ENCODE data around the gene ESPNL.

ESPNL gene

DNA sequence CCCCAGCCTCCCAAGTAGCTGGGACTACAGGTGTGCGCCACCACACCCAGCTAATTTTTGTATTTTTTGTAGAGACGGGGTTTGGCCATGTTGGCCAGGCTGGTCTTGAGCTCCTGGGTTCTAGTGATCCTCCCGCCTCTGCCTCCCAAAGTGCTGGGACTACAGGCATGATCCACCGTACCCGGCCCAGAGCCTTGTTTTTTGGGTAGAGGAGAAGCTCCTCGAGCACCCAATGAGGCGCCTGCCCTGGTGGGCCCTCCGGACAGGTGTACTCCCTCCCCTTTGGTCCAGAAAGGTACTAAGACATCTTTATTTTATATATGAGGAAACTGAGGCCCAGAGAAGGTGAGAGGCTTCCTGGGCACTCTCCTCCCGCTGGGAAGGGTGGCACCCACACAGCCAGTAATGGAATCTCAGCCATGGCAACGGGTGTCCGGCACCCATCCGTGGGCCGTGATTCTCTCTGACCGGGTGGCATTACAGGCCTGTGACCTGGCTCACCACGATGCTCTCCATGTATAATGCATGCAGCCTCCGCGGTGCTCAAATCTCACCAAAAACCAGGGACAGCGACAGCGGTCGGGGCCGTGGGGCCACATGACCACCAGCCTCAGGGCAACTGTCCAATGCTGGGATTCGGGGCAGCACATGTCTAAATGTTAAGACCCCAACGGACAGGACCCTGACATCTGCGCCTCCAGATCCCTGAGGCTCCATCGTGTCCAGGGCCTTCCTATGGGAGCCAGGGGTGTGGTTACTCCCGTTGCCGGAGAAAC is 21.6 kb downstream of the ESPNL start:
- no peaks in the 10 kb centered on the region for H3K4me1 ChIP-seq
- no peaks in the 10 kb centered on the region for H3K9me3 ChIP-seq
- H3K36me3 ChIP-seq: no peaks in the 10 kb centered on the region
- H3K4me3 ChIP-seq: no peak overlapping the region
- peaks cover 0 to 23% of the 10 kb centered on the region in 2 donors for H3K27me3 ChIP-seq
- H3K27ac ChIP-seq: no peak overlapping the region
- DNase-seq: no peak
- TF ChIP-seq, protein P1, sequence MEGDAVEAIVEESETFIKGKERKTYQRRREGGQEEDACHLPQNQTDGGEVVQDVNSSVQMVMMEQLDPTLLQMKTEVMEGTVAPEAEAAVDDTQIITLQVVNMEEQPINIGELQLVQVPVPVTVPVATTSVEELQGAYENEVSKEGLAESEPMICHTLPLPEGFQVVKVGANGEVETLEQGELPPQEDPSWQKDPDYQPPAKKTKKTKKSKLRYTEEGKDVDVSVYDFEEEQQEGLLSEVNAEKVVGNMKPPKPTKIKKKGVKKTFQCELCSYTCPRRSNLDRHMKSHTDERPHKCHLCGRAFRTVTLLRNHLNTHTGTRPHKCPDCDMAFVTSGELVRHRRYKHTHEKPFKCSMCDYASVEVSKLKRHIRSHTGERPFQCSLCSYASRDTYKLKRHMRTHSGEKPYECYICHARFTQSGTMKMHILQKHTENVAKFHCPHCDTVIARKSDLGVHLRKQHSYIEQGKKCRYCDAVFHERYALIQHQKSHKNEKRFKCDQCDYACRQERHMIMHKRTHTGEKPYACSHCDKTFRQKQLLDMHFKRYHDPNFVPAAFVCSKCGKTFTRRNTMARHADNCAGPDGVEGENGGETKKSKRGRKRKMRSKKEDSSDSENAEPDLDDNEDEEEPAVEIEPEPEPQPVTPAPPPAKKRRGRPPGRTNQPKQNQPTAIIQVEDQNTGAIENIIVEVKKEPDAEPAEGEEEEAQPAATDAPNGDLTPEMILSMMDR (IDR thresholded peaks at IDR 0.05): no peak
- intact Hi-C loops (cut with DNase I; ENCODE audit: low total_unique reads): no loop called here

DNA sequence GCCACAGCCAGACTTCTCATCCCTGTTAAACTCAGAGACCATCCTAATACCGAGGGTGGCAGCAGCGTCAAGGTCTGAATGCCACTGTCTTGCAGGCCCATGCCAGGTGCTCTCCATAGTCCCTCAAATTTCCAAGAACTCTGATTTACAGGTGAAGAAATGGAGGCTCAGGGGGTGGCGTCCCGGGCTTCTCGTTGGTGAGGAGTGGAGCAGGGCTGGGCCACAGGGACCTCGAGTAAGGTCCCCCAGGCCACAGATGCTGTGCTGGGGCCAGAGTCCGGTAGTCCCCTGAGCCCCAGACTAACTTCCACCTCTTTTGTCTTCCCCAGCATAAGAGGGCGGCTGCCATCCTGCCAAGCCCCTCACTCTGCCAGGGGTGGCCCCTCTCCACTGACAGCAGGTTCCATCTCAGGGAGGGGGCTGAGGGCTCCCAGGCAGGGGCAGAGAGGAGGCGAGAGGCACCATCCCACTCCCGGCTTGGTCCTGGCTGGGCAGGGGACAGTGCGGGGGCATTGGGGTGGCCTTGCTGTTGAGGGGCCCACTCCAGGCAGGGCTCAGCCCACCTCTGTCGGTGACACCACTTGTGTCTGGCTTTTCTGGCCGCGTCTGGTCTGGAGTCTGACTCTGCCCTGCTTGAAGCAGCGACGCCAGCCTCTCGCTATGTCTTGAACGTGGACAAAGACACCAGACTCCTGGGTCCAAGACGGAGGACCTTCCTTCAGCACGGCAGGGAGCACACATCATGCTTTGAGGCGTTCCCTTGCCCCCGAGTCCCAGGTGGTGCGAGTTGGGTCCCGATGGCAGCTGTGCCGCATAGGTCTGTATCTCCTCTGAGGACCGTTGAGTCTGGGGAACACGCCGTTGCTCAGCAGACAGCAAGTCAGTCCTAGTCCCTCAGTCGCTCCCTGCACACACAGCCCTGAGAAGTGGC is 22.4 kb downstream of the ESPNL start:
- intact Hi-C loops (cut with DNase I; ENCODE audit: low total_unique reads): no loop called here
- no peak for DNase-seq
- Histone ChIP-seq H3K27ac (no peak overlapping the region), H3K9me3 (no peaks in the 10 kb centered on the region), H3K27me3 (peaks cover 0 to 15% of the 10 kb centered on the region in 2 donors), H3K4me3 (no peak overlapping the region), H3K36me3 (no peaks in the 10 kb centered on the region), H3K4me1 (peaks cover 0 to 6% (median 6%) of the 10 kb centered on the region in 4 donors)
- TF ChIP-seq, protein P1 (IDR thresholded peaks at IDR 0.05): no peak

DNA sequence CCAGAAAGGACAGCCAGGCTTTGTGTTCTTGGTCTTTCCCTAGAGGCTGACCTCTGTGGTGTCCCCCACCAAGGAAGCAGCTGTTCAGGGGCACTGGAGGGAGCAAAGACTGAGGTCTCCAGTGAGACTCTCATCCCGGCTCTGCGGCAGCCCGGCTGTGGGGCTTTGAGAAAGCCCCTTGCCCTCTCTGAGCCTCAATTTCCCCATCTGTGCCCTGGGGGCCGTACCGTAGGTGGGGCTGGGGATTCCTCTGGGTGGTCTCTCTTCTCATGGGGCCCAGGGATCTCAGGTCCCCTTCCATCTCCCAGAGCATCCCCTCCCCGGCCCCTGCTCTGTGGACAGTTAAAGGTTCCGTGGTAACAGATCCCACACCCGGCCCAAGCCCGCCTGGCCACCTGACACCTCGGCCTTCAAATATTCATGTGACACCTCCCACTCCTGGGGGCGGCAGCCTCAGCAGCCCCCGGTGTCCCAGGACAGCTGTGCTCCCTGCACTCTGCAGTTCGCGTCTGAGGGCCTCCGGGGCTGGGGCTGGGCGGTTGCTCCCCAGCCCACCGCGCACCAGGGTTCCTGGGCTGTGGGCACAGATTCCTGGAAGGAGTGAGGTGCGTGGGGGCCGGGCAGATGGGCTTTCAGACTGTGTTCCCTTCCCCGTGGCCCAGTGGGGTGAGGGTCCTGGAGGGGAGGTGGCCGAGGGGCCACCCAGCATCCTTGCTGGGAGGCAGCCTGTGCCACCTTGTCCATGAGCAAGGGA is 23.3 kb downstream of the ESPNL start:
- intact Hi-C loops (cut with DNase I; ENCODE audit: low total_unique reads): no loop called here
- no peaks in the 10 kb centered on the region for H3K9me3 ChIP-seq
- TF ChIP-seq, protein P1 (IDR thresholded peaks at IDR 0.05): no peak
- DNase-seq: no peak
- H3K36me3 ChIP-seq: no peaks in the 10 kb centered on the region
- H3K4me3 ChIP-seq: no peak overlapping the region
- no peak overlapping the region for H3K27ac ChIP-seq
- H3K27me3 ChIP-seq: peaks cover 0 to 10% of the 10 kb centered on the region in 2 donors
- H3K4me1 ChIP-seq: peaks cover 0 to 9% (median 7%) of the 10 kb centered on the region in 4 donors

DNA sequence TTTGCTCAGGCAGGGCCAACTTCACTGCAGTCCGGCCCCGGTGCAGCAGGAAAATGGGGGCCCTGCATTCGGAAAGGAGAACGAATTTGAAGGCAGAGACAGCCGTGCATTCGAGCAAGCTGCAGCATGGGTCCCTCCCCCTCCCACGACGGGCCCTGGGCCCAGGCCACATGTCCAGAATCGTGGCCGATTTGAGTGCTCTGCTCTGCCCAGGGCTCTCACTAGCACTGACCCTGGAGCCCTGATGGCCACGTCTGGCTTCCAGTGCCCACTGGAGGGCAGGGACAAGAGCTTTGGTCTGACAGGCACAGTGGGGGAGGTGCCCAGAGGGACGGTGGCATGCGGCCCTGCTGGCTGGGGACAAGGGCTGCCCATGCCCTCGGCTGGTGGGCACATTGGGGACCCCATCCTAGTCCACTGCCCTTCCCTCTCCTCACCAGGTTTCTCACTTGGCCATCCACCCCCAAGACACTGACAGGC is 23.9 kb downstream of the ESPNL start:
- TF ChIP-seq, protein P1 (IDR thresholded peaks at IDR 0.05): no peak
- H3K27me3 ChIP-seq: peaks cover 0 to 10% of the 10 kb centered on the region in 2 donors
- H3K4me3 ChIP-seq: no peak overlapping the region
- peaks cover 0 to 9% (median 7%) of the 10 kb centered on the region in 4 donors for H3K4me1 ChIP-seq
- intact Hi-C loops (cut with DNase I; ENCODE audit: low total_unique reads): no loop called here
- no peak for DNase-seq
- H3K27ac ChIP-seq: no peak overlapping the region
- no peaks in the 10 kb centered on the region for H3K36me3 ChIP-seq
- H3K9me3 ChIP-seq: no peaks in the 10 kb centered on the region

DNA sequence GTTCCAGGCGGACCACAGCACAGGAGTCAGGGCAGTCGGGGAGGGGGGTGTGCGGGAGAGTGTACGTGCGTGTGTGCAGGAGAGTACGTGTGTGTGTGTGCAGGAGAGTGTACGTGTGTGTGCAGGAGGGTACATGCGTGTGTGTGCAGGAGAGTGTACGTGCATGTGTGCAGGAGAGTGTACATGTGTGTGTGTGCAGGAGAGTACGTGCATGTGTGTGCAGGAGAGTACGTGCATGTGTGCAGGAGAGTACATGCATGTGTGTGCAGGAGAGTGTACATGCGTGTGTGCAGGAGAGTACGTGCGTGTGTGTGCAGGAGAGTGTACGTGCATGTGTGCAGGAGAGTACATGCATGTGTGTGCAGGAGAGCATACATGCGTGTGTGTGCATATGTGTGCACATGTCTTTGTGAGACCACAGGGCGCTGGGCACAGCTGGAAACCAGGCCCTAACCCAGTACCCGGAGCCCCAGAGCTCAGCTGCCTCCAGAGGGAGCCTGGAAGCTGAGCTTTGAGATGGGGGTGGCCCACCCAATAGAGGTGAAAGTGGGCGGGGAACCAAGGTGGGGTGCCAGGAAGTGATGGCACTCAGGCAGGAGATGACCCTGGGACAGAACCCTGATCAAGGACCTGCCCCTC is 24.5 kb downstream of the ESPNL start:
- intact Hi-C loops (cut with DNase I; ENCODE audit: low total_unique reads): no loop called here
- TF ChIP-seq, protein P1 (IDR thresholded peaks at IDR 0.05): no peak

More for the DNA sequence above, 24.5 kb downstream of the ESPNL start:
- H3K4me1 ChIP-seq: peaks cover 0 to 9% (median 7%) of the 10 kb centered on the region in 4 donors
- no peak for DNase-seq
- no peaks in the 10 kb centered on the region for H3K36me3 ChIP-seq
- H3K27me3 ChIP-seq: peaks cover 0 to 10% of the 10 kb centered on the region in 2 donors
- H3K4me3 ChIP-seq: no peak overlapping the region
- no peaks in the 10 kb centered on the region for H3K9me3 ChIP-seq
- no peak overlapping the region for H3K27ac ChIP-seq
